H1 (cell line): ENCODE data around the gene SFXN1. TPM values are rescaled to one million over a fixed set of nuclear protein-coding genes. Genes with fewer than 3 reads are reported as not detected.

ENCODE experiments used
- CTCF ChIA-PET: fragments of 300-600 bp; sonication (Branson Sonifier 250); formaldehyde crosslinking; loops from one replicate; lab custom pipeline; 2021; ENCODE audit not compliant: partially characterized antibody; lab: Charles Lee
- POLR2A ChIA-PET: fragments of 300-600 bp; sonication (Branson Sonifier 250); formaldehyde crosslinking; loops from one replicate; lab custom pipeline; 2021; ENCODE audit warnings: inconsistent platforms; ENCODE audit not compliant: partially characterized antibody; lab: Charles Lee
- DNase-seq, 2 experiments: peaks; one replicate each; pipeline versions ENCODE4 v3.0.0 to v3.0.0-alpha.2; 2010 to 2022; ENCODE audit warnings: low spot score in 2 of 2, low read depth in 1 of 2, mixed read lengths in 1 of 2
- FAIRE-seq: peaks from 2 replicates; lab custom pipeline; 2011; peaks lifted over from hg19 to GRCh38; lab: Jason Lieb, UNC
- H2AFZ ChIP-seq: 2 replicates; pipeline ENCODE4 v1.8.1; 2012; ENCODE audit warnings: low read length, inconsistent platforms
- H2AK5ac ChIP-seq: 2 replicates; pipeline ENCODE4 v1.6.1; 2013; ENCODE audit warnings: low read depth, low read length
- H2BK120ac ChIP-seq: replicated peaks from 2 replicates; pipeline ENCODE3; 2013; ENCODE audit warnings: low read depth, low read length, inconsistent platforms
- H2BK12ac ChIP-seq: 2 replicates; pipeline ENCODE4 v1.6.1; 2013; ENCODE audit warnings: low read depth, low read length
- H2BK15ac ChIP-seq: 2 replicates; pipeline ENCODE4 v1.6.1; 2013; ENCODE audit warnings: low read length
- H2BK20ac ChIP-seq: 2 replicates; pipeline ENCODE4 v1.6.1; 2013; ENCODE audit warnings: low read length
- H2BK5ac ChIP-seq: 2 replicates; pipeline ENCODE4 v1.6.1; 2013; ENCODE audit warnings: low read depth, low read length
- H3K14ac ChIP-seq: 2 replicates; pipeline ENCODE4 v1.6.1; 2013; ENCODE audit warnings: inconsistent platforms; ENCODE audit not compliant: insufficient read length
- H3K18ac ChIP-seq: 2 replicates; pipeline ENCODE4 v1.6.1; 2013; ENCODE audit warnings: low read length; ENCODE audit errors: extremely low read depth
- H3K23ac ChIP-seq: 2 replicates; pipeline ENCODE4 v1.6.1; 2013; ENCODE audit warnings: inconsistent platforms; ENCODE audit not compliant: insufficient read length
- H3K23me2 ChIP-seq: 2 replicates; pipeline ENCODE4 v1.6.1; 2013; ENCODE audit warnings: low read depth, low read length
- H3K27ac ChIP-seq: 2 replicates; pipeline ENCODE4 v1.6.1; 2011; ENCODE audit warnings: low read depth, low read length, inconsistent platforms
- H3K27me3 ChIP-seq, 4 experiments: replicated peaks in 1 of 4; 1 replicate in 1 of 4; 2 replicates in 3 of 4; pipeline versions ENCODE4 v1.6.1 to v1.8.1; 2011 to 2013; ENCODE audit warnings: low read length in 3 of 4, mild to moderate bottlenecking in 3 of 4, inconsistent platforms in 2 of 4, mixed read lengths in 2 of 4, moderate library complexity in 1 of 4; ENCODE audit not compliant: control insufficient read depth in 3 of 4, insufficient read depth in 3 of 4; ENCODE audit errors: extremely low read depth in 1 of 4
- H3K36me3 ChIP-seq, 4 experiments: 2 replicates each; pipeline versions ENCODE4 v1.6.1 to v1.8.1; 2011 to 2013; ENCODE audit warnings: mild to moderate bottlenecking in 4 of 4, low read length in 3 of 4, moderate library complexity in 2 of 4, control low read depth in 1 of 4, inconsistent platforms in 1 of 4; ENCODE audit not compliant: insufficient read depth in 4 of 4, control insufficient read depth in 2 of 4
- H3K4ac ChIP-seq: replicated peaks from 2 replicates; pipeline ENCODE3; 2013; ENCODE audit warnings: low read length, low read depth, mixed read lengths, inconsistent platforms; ENCODE audit not compliant: insufficient read length
- H3K4me1 ChIP-seq, 4 experiments: replicated peaks in 1 of 4; 1 replicate in 1 of 4; 2 replicates in 3 of 4; pipeline versions ENCODE4 v1.6.1 to v1.8.1; 2011 to 2013; ENCODE audit warnings: low read length in 3 of 4, inconsistent platforms in 2 of 4, mixed read lengths in 1 of 4; ENCODE audit not compliant: insufficient read depth in 4 of 4, control insufficient read depth in 3 of 4
- H3K4me2 ChIP-seq, 2 experiments: 2 replicates each; pipeline versions ENCODE4 v1.6.1 to v1.8.1; 2011 to 2013; ENCODE audit warnings: low read depth in 2 of 2, low read length in 2 of 2, control low read depth in 1 of 2, inconsistent platforms in 1 of 2, mild to moderate bottlenecking in 1 of 2; ENCODE audit not compliant: insufficient read depth in 1 of 2
- H3K4me3 ChIP-seq, 4 experiments: fragments of 200-600, 300-600 bp in 1 of 4; sonication (generic), shearing (Covaris generic), sonication (Bioruptor Twin) in 1 of 4; 2 replicates each; pipeline versions ENCODE4 v1.5.1 to v1.8.1; 2011 to 2016; ENCODE audit warnings: low read length in 4 of 4, low read depth in 3 of 4, control low read depth in 2 of 4, inconsistent platforms in 2 of 4, mild to moderate bottlenecking in 2 of 4, mixed read lengths in 1 of 4, moderate library complexity in 1 of 4; ENCODE audit not compliant: insufficient read depth in 2 of 4; ENCODE audit errors: extremely low read depth in 1 of 4
- H3K56ac ChIP-seq: replicated peaks from 2 replicates; pipeline ENCODE3; 2013; ENCODE audit warnings: low read depth, mild to moderate bottlenecking, mixed read lengths, low read length, inconsistent platforms; ENCODE audit not compliant: insufficient read length
- H3K79me1 ChIP-seq: 2 replicates; pipeline ENCODE4 v1.6.1; 2013; ENCODE audit warnings: low read depth, low read length, control low read depth
- H3K79me2 ChIP-seq, 2 experiments: 2 replicates each; pipeline versions ENCODE4 v1.6.1 to v1.8.1; 2012 to 2013; ENCODE audit warnings: low read length in 2 of 2, mild to moderate bottlenecking in 2 of 2, inconsistent platforms in 1 of 2; ENCODE audit not compliant: insufficient read depth in 2 of 2, control insufficient read depth in 1 of 2
- H3K9ac ChIP-seq, 4 experiments: replicated peaks in 1 of 4; 1 replicate in 1 of 4; 2 replicates in 3 of 4; pipeline versions ENCODE4 v1.6.1 to v1.8.1; 2011 to 2013; ENCODE audit warnings: low read depth in 3 of 4, low read length in 3 of 4, control low read depth in 2 of 4, mild to moderate bottlenecking in 2 of 4, moderate library complexity in 2 of 4, inconsistent platforms in 1 of 4; ENCODE audit errors: extremely low read depth in 1 of 4
- H3K9me3 ChIP-seq, 2 experiments: 2 replicates each; pipeline versions ENCODE4 v1.6.1 to v1.8.1; 2012 to 2013; ENCODE audit warnings: mild to moderate bottlenecking in 2 of 2, moderate library complexity in 2 of 2, control low read depth in 1 of 2, inconsistent platforms in 1 of 2, low read depth in 1 of 2, low read length in 1 of 2, mixed read lengths in 1 of 2; ENCODE audit not compliant: insufficient read depth in 2 of 2
- H4K20me1 ChIP-seq, 2 experiments: replicated peaks in 1 of 2; 2 replicates each; pipeline versions ENCODE3 to v1.8.1; 2011 to 2013; ENCODE audit warnings: inconsistent platforms in 2 of 2, low read length in 2 of 2, mild to moderate bottlenecking in 1 of 2; ENCODE audit not compliant: insufficient read depth in 2 of 2, control insufficient read depth in 1 of 2
- H4K5ac ChIP-seq: 2 replicates; pipeline ENCODE4 v1.6.1; 2013; ENCODE audit warnings: low read length, low read depth, mixed read lengths, inconsistent platforms; ENCODE audit not compliant: insufficient read length
- H4K8ac ChIP-seq: 2 replicates; pipeline ENCODE4 v1.8.0; 2013; ENCODE audit warnings: mild to moderate bottlenecking, moderate library complexity, low read length, inconsistent platforms; ENCODE audit not compliant: insufficient read depth; ENCODE audit errors: extremely low read depth
- H4K91ac ChIP-seq: replicated peaks from 2 replicates; pipeline ENCODE3; 2013; ENCODE audit warnings: low read length, mixed read lengths, inconsistent platforms; ENCODE audit not compliant: insufficient read length
- CHD1 ChIP-seq: IDR thresholded peaks from 2 replicates; pipeline ENCODE4 v1.6.1; 2012; ENCODE audit warnings: low read depth, low read length, improper control_type of control experiment
- GABPA ChIP-seq: IDR thresholded peaks from 2 replicates; pipeline ENCODE4 v1.6.1; 2011; ENCODE audit warnings: mild to moderate bottlenecking, low read length, moderate library complexity, borderline replicate concordance; ENCODE audit not compliant: insufficient read depth
- KDM1A ChIP-seq: fragments of 200-600, 300-600 bp; sonication (generic); IDR thresholded peaks from 2 replicates; pipeline ENCODE4 v1.7.1; 2016; ENCODE audit warnings: mild to moderate bottlenecking, low read length, borderline replicate concordance
- KDM5A ChIP-seq: fragments of 200-600 bp; IDR thresholded peaks from 2 replicates; pipeline ENCODE4 v1.7.1; 2012; ENCODE audit warnings: mild to moderate bottlenecking, low read length, inconsistent platforms, mixed read lengths
- POLR2AphosphoS5 ChIP-seq: IDR thresholded peaks from 2 replicates; pipeline ENCODE4 v1.6.1; 2011; ENCODE audit warnings: low read depth, low read length
- SAP30 ChIP-seq: fragments of 300-600 bp; sonication (generic); IDR thresholded peaks from 2 replicates; pipeline ENCODE4 v1.7.1; 2012; ENCODE audit warnings: low read length, moderate library complexity, mild to moderate bottlenecking, inconsistent platforms; ENCODE audit not compliant: insufficient read depth, insufficient replicate concordance
- TAF7 ChIP-seq: optimal IDR thresholded peaks from 2 replicates; pipeline ENCODE3; 2011; ENCODE audit warnings: low read depth, mild to moderate bottlenecking, inconsistent platforms, low read length, moderate library complexity, borderline replicate concordance
- WGBS, 2 experiments: shearing (Covaris generic) in 1 of 2; methylation state at CpG; one replicate each; pipeline versions ENCODE4 v1.1.6 to v1.1.7; 2013 to 2015; ENCODE audit warnings: low lambda C conversion rate in 2 of 2, mixed read lengths in 2 of 2, inconsistent platforms in 1 of 2, low coverage in 1 of 2, missing lambda C conversion rate in 1 of 2; ENCODE audit not compliant: insufficient replicate concordance in 2 of 2, insufficient coverage in 1 of 2, insufficient read length in 1 of 2; ENCODE audit errors: extremely low coverage in 1 of 2, missing lambda C conversion rate in 1 of 2; 5-methylcytosine and 5-hydroxymethylcytosine counted together
- polyA plus RNA-seq, 7 experiments: library from polyadenylated mRNA; depleted of rRNA in 3 of 7; stranded (reverse) in 5 of 7; unstranded in 2 of 7; fragments of >200 nt in 5 of 7; fragments of 200-250 nt in 2 of 7; gene quantifications; 1 replicate in 5 of 7; 2 replicates in 1 of 7; 4 replicates in 1 of 7; pipeline versions ENCODE4 v1.2.1 to v1.2.3, GENCODE V29; 2011 to 2013; ENCODE audit warnings: missing spikeins in 2 of 7, mixed read lengths in 2 of 7
- total RNA-seq: library from RNA; stranded (reverse); fragmentation: NEBNext Ultra II Directional; extraction: Animal tissue kit (Norgen Biotek cat#: 25700); gene quantifications from 2 replicates; pipeline ENCODE4 v1.2.1, GENCODE V29; 2021

Gene SFXN1
- total and polyA plus RNA-seq, 2 of the 8 experiments (the other 6 are each of a cell fraction or from before 2014, with no cell fraction given): 72.7 to 97.6 TPM

GRCh38 chr5:175484322-175484721, 6.0 kb downstream of the SFXN1 start:
- FAIRE-seq: no peak
- Histone ChIP-seq H3K27ac (no peak overlapping the region), H2BK120ac (no peak overlapping the region), H2BK20ac (no peak overlapping the region), H2AK5ac (no peak overlapping the region), H3K18ac (no peak overlapping the region), H2BK12ac (no peak overlapping the region), H3K14ac (no peak overlapping the region), H4K91ac (no peak overlapping the region), H4K8ac (no peak overlapping the region; the same call in 1 of the 2 replicates), H4K5ac (no peak overlapping the region), H3K23me2 (peaks cover 4% of the 10 kb centered on the region; the same call in 1 of the 2 replicates), H3K4me2 (no peak overlapping the region), H3K79me2 (peaks cover 17 to 97% of the 10 kb centered on the region in 2 experiments), H3K4me1 (peaks cover 2 to 5% (median 3%) of the 10 kb centered on the region in 4 experiments; a peak in 5 of 7 replicates), H3K23ac (no peak overlapping the region), H3K56ac (no peak overlapping the region), H3K9me3 (no peaks in the 10 kb centered on the region), H3K79me1 (peaks cover 23% of the 10 kb centered on the region), H3K27me3 (no peaks in the 10 kb centered on the region), H3K9ac (no peak overlapping the region), H2AFZ (no peak overlapping the region), H4K20me1 (peaks cover 27 to 28% of the 10 kb centered on the region in 2 experiments), H2BK5ac (no peak overlapping the region), H3K4ac (no peak overlapping the region), H2BK15ac (no peak overlapping the region), H3K36me3 (peaks cover 2 to 14% (median 11%) of the 10 kb centered on the region in 4 experiments; a peak in 6 of 8 replicates), H3K4me3 (no peak overlapping the region)
- no peak for DNase-seq
- CTCF ChIA-PET: interaction anchor here (0.8 kb wide), 1 partner anchor 248 kb away, joined by 3 read pairs; no protein-coding TSS in a partner anchor
- 97% methylated on average over 23 of the region's 26 CpGs; no CpG with 5 or more reads in 1 of the 2 experiments for WGBS, 2 experiments
- TF ChIP-seq KDM5A (no peak), CHD1 (no peak), GABPA (no peak), POLR2AphosphoS5 (no peak), KDM1A (no peak), TAF7 (no peak), SAP30 (no peak)
- POLR2A ChIA-PET: no interaction called here
